ENCODE measurements around the gene MTM1.
A peak's percentile ranks its signal among the peaks of the same experiment; 100 is the strongest.

Gene MTM1

DNA sequence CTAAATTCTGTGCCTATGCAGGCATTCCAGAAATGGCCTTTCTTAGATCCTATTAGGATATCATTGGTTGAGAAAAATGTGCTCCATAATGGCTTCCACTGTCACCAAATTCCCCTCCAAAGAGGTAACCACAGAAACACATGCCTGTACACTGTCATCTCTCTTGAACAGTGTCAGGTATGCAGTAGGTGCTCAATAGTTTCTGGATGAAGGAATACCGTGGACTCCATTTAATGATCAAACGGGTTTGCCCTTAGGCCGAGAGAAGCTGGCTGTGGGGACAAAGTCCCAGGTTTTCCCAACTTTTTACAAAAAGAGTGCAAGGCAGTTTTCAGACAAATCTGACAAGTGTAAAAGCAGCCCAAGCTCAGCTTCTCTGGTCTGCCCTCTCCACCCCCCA lies 16.5 kb upstream of the MTM1 start:
- no peak for DNase-seq

DNA sequence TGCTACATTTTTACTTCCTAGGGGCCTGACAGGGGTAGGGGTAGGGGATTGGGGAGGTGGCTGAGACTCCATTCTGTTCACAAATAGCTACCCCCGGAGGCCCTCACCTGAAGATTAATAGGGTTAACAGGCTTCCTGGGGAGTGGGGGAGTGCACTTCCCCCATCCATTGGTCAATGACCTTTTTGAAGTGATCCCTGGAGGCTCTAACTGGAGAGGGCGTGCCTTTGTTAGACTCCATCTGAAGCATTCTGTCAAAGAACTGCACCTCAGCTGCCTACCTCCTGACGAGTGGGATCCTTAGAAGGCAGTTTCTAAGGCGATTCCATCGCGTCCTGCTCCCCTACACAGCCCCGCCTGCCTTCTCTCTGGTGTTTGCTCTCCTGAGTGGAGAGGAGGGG lies 10.0 kb upstream of the MTM1 start:
- DNase-seq, result no peak

DNA sequence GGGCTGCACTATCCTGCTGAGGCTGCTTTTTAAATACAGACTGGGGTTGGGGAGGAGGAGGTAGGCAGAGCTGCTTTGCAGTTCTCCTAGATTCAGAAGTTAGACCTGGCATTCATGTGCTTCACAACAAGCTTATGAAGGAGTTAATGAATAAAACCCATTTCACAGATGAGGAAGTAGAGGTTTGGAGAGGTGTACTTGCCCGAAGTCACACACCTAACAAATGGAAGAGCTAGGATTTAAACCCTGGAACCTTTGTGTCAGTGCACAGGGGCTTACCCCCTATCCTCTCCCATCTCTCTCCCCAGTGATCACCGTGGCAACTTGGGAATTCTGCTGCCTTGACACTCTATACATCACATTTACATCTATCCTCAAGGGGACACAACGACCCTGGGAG lies 3.6 kb upstream of the MTM1 start:
- no peak for DNase-seq

- DNase-seq, result no peak
Measured at GRCh38 chrX:150565551-150565950, 2.9 kb upstream of the MTM1 start.

DNA sequence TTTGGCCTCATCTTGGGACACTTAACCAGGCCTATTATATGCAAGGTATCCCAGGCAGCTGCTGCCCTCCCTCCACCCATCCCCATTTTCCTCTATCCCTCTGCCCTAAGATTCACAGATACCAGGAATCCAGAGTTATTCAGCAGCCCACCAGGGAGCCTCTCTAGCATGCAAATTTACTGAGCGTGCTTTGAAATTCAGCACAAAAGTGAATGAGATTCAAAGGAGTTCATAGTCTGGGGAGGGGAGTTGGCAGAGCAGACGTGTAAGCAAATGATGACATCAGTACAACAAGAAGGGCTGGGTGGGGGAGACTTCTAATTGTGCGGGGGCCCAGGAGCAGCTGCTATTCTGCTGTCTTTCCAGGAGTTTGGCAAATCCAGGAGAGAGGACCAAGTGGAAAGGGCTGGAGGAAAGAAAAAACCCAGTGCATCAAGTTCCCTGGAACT lies 1.7 kb upstream of the MTM1 start:
- no peak for DNase-seq

DNA sequence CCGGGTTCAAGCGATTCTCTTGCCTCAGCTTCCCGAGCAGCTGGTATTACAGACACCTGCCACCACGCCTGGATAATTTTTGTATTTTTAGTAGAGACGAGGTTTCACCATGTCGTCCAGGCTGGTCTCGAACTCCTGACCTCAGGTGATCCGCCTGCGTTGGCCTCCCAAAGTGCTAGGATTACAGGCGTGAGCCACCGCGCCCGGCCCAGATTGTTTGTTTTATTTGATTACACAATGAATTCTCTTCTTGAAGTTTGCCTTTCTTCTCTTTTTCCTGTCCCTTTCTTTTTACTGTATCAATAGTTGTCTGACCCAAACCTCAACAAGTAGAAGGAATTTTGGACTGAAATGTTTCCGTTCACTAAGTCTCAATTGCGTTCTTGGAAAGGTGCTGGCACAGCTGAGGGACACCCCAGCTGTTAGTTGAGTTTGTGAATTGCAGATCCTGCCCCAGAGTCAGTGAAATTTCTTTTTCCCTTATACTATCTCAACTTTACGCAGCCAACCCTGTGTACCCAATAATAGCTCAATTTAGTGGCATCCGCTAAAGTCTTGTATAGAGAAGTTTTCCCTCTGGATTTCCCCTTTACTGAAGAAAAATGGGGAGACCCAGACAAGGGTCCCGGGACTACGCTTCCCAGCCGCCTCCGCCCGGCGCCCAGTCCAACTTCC lies 639 bp upstream of the MTM1 start:
- no peak for DNase-seq

GRCh38 chrX:150569155-150569477 lies 695 bp downstream of the MTM1 start:
- peak; percentile 27 for DNase-seq

DNA sequence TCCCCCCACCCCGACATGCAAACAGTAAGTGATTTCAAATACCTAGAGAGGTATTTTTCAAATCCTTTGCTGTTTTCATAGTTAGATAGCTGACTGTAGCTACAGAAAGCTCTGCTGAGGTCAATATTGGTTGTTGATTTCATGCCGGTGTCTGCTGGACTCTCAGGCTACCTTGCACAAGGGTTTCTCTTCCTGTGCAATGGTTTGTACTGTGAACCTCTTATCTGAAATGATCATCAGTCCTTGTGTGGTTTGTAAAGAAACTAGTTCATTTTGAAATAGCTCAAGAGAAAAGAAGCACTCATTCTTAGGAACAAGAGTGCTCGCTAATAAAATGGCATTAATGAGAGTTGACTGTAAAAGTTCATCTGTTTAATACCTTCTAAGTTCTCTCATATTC lies 2.1 kb downstream of the MTM1 start:
- DNase-seq, result no peak

DNA sequence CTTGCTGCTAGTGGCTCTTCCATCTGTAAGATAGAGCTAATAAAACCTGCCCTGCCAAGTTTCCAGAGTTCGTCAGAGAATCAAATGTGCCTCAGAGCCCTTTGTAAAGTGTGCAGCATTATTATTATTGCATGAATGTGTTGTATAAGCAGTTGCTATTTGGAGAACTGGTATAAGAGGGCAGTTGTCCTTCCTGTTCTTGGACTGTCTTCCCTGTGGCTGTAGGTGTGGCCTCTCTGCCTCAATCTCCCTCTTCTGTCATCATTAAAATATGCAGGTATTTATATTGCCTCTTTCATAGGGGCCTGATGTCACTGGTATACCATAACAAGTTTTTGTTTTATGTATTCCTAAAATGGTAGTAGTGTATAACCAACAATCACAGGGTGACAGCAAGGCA lies 3.8 kb downstream of the MTM1 start:
- no peak for DNase-seq

DNA sequence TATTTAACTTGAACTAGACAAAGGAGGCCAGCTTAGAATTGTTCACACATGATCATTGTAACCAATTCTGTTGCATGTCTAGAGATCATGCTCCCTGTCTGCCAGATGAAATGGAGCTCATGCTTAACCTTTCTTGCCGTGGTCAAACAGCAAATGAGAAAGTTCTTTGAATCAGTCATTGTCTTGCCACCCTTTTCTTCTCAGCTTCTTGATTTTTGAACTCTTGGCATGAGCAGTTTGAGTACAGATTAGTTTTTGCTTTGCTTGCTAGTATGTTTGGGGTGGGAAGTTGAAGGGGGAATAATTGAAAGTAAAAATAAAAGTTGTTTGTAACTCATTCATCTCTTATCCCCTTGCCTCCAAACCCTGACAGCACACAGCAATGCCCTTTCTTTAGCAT lies 4.7 kb downstream of the MTM1 start:
- no peak for DNase-seq

DNA sequence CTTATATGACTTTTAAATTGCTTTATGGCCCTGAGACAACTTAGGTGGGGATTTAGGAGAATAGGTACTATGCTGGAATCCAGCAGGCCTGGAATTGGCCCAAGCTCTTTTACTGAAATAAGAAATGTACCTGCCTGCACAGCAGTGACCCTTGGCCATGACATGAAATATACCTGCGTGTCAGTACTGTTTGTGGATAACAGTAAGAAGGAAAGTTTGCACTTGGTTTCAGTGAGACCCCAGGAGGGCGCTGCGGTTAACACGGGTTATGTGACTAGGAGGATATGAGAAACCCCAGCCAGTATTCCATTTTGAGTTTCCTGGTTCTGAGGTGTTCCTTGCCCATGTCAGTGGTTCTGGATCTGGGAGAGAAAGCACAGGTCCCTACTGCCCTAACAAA lies 5.3 kb downstream of the MTM1 start:
- peak; percentile 6 for DNase-seq

DNA sequence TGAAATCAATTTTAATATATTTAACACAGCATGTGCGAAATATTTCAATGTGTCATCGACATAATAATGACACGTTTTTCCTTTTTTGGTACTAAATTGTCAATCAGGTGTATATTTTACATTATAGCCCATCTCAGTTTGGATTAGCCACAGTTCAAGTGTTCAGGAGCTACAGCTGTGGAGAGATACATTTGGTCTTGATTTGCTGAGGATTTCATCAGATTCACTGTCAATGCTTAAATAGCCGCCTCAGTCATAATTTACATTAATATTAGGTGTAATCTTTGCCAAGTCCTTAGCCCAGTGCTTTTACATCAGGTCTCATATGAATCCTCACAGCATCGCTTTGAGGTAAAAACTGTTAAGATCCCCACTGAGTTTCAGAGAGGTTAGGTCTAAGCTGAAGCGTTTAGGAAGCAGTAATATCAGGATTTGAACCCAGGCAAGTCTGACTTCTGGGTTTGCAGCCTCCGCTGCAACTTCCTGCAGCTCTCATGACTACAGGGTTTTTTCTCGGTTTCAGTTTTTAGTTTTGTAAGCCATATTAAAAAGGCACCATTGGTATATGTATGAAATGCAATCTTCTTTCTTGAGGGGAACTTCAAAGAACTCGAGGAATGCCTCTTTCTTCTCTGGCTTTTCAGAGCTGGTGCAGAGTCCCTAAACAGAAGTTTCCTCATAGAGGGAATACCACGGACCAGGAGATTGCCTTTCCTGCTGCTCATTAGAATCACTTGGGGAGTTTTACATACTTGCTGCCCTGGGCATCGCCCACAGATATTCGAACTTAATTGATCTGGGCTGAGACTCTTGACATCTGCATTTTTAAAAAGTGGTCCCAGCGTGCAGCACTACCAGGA lies 6.4 kb downstream of the MTM1 start:
- no peak for DNase-seq

GRCh38 chrX:150575419-150575814 lies 7.0 kb downstream of the MTM1 start:
- peak; percentile 47 for DNase-seq

- DNase-seq, result no peak
Measured at GRCh38 chrX:150577174-150577573, 8.8 kb downstream of the MTM1 start.

GRCh38 chrX:150581093-150581775 lies 12.8 kb downstream of the MTM1 start:
- no peak for DNase-seq

DNA sequence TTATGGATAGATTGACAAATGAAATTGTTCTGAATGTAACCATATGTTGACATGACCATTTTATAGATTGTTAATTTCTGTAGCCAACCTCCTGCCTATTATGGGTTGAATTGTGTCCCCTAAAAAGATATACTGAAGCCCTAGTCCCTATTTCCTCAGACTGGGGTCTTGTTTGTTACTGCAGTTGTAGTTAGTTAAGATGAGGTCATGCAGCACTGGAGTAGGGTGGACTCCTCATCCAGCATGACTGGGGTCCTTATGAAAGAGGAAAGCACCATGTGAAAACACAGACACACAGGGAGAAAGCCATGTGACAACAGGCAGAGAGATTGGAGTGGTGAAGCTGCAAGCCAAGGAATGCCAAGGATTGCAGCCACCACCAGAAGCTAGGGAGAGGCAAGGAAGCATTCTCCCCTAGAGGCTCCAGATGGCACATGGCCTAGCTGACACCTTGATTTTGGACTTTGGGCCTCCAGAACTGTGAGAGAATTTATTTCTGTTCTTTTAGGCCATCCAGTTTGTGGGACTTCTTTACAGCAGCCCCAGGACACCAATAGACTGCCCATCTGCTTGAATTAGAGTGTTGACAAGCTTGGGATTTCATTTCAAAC lies 14.0 kb downstream of the MTM1 start:
- DNase-seq, result no peak

DNA sequence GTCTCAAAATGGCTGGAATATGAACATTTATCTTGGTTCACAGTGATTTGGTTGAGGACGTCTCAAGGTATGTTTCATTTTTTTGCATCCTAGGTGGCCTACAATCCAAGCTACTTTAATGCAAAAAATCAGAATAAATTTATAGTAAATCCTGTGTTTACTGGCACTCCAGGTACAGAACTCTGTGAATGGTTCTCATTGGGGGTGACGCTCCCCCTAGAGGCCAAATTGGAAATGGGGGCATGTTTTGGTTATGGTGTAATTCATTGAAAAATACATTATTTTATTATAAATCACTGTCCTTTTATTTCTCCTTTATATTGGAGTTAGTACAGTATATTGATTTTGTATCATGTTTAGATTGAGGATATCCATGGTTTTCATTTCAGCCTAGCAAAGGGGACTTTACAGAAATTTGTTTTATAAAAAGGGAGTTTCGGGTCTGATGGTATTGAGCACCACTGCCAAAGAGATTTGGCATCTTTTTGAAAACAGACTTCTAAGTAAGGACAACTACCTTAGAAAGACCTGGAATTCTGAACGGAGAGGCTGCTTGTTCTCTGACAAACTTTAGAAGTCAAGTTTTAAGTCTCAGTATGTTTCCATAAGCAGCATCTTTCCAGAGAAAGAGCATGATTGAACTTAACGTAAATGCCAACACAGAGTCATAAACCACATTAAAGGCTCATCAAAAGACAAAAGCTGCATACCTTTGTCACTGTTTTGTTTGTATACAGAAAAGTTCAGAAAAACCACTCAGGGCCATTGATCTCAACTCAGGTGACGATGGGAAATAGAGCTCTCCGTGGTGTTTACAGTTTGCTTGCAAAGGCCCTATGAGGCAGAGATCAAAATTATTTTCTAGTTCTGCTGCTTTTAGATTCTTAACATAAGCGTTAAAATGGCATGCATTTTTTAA lies 19.4 kb downstream of the MTM1 start:
- DNase-seq, result peak; percentile 46

- no peak for DNase-seq
Measured at GRCh38 chrX:150594584-150594983, 26.2 kb downstream of the MTM1 start.

DNA sequence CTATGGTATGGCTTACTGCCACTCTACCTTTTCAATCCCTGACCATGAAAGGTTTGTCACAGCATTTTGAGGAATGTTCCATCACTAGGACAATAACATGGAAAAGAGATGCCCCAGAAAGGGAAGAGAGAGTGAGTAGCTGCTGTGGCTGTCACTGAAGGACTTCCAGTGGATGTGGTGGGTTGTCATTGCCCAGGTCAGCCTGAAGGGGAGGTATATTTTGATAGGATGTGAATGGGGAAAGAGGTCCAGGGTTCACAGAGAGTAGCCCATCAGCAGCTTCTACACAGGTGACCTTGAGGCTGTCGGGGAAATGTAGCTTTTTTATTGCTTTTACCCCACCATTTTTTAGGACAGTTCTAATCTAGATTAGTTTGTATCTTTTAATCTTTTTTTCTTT lies 30.8 kb downstream of the MTM1 start:
- no peak for DNase-seq

- DNase-seq, result no peak
Measured at GRCh38 chrX:150602296-150602695, 33.9 kb downstream of the MTM1 start.

- no peak for DNase-seq
Measured at GRCh38 chrX:150602743-150603142, 34.3 kb downstream of the MTM1 start.

DNA sequence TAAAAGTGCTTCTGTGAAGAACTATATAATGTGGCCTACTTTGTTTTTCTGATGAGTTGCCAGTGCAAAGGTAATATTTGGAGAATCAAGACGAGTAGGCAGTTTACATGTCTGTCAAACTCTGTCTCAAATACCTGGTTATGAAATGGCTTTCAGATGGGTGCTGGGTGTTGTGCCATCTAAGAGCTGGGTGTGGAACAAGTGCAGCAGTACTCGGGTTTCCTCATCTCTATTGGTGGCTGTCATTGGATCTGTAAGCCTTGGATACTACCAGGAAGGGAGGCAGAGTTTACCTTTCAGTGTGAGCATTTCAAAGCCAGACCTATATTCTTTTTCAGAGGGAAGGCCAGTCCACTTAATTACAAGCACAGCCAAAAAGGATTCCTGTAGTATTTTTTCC lies 37.2 kb downstream of the MTM1 start:
- no peak for DNase-seq

- DNase-seq, result no peak
Measured at GRCh38 chrX:150607201-150607600, 38.8 kb downstream of the MTM1 start.
